Esophagus squamous epithelium (tissue), 4 donors: Measurements from ENCODE around the gene THRAP3.
A peak's percentile ranks its signal among the peaks of the same experiment; 100 is the strongest.

Experiments used
- POLR2A ChIP-seq, 4 donors: fragments of 450-650 bp; IDR thresholded peaks; one replicate each; pipeline ENCODE4 v1.6.1; 2017; ENCODE audit warnings: antibody characterized with exemption in 4 of 4, mild to moderate bottlenecking in 4 of 4, moderate library complexity in 3 of 4
- TF ChIP-seq, protein P1 (sequence below), 6 experiments: fragments of 450-650 bp in 4 of 6; fragments of 200-600 bp in 2 of 6; sonication (generic) in 2 of 6; IDR thresholded peaks; one replicate each; pipeline ENCODE4 v1.5.1; 2016 to 2019; ENCODE audit warnings: antibody characterized with exemption in 6 of 6, mild to moderate bottlenecking in 4 of 6, moderate library complexity in 4 of 6

DNA sequence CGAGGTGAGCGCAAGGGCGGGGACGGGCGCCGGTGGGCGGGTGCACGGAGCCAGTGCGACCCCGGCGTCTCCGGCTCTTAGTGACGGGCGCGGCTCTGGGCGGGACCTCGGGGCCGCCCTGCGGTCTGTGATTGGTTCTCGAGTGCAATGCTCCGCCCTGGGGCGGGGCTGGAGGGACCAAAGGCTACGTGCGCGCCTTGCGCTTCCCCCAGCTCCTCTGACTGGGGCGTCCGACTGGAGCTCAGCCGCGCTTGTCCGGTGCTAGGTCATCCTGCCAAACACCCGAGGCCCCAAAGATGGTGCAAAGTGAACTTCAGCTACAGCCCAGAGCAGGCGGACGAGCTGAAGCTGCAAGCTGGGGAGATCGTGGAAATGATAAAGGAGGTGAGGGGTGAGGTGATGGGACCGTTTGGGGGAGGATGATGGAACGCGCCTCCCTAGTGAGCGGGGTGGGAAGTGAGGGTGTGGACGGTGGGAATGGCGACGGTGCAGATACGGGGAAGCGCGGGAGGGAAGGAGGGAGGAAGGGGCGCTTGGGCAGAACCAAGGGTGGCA, 82.7 kb downstream of the THRAP3 start:
- TF ChIP-seq, protein P1, sequence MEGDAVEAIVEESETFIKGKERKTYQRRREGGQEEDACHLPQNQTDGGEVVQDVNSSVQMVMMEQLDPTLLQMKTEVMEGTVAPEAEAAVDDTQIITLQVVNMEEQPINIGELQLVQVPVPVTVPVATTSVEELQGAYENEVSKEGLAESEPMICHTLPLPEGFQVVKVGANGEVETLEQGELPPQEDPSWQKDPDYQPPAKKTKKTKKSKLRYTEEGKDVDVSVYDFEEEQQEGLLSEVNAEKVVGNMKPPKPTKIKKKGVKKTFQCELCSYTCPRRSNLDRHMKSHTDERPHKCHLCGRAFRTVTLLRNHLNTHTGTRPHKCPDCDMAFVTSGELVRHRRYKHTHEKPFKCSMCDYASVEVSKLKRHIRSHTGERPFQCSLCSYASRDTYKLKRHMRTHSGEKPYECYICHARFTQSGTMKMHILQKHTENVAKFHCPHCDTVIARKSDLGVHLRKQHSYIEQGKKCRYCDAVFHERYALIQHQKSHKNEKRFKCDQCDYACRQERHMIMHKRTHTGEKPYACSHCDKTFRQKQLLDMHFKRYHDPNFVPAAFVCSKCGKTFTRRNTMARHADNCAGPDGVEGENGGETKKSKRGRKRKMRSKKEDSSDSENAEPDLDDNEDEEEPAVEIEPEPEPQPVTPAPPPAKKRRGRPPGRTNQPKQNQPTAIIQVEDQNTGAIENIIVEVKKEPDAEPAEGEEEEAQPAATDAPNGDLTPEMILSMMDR (IDR thresholded peaks at IDR 0.05), result no peak
- peak in 2 of 4 donors; percentile 56 to 79 for TF ChIP-seq POLR2A (IDR thresholded peaks at IDR 0.05)
